SH-SY5Y (cell line): ENCODE data around the gene HSD11B1L.

Experiments used
- GATA2 ChIP-seq: IDR thresholded peaks from 2 replicates; pipeline ENCODE4 v1.6.1; 2011; ENCODE audit warnings: mild to moderate bottlenecking, low read depth, low read length
- GATA3 ChIP-seq: IDR thresholded peaks from 2 replicates; pipeline ENCODE4 v1.6.1; 2011; ENCODE audit warnings: low read depth, mild to moderate bottlenecking, low read length, moderate library complexity

DNA sequence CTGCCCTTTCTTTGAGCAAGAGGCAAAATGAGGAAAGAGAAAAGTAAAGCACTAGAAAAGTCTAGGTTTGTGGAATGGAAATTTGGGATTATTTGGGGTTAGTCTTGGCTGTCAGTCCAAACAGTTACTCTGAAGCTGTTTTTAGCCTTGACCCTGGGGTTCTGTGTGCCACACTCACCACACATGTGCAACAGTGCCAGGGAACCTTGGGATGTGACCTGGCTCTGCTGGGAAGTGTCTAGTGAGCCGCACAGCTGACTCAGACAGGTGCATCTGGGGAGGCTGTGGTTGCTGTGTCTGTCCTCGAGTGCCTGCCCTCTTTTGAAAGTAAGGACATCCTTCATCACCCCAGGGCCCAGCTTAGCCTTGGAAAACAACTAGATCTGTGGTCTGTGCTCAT, 16.3 kb upstream of the HSD11B1L start:
- TF ChIP-seq GATA2, result no peak
- TF ChIP-seq GATA3, result no peak
